Stimulated activated CD8-positive, alpha-beta memory T cell treated with anti-CD3 and anti-CD28 coated beads, Interleukin-7, amount 100 ng/mL, for 48 hours (primary cell): ENCODE results near the gene KRTCAP3.
"Not testable (repeated sequence)": the region's sequence is repeated elsewhere in the genome, so short reads cannot be mapped to it uniquely, and the experiment has no call there.

Experiments
- DNase-seq, 2 donors: peaks; one replicate each; pipeline ENCODE4 v3.0.0-alpha.2; 2020; ENCODE audit warnings: low read depth in 1 of 2; ENCODE audit errors: extremely low read depth in 1 of 2

Gene KRTCAP3

GRCh38 chr2:27441958-27442919 lies at the start of gene KRTCAP3:
Gene KRTCAP3, plus strand, starts transcription at chr2:27442381. Its CDS starts 32 bp downstream, at chr2:27442413.
- no peak for DNase-seq

GRCh38 chr2:27393225-27393624 lies 49.0 kb upstream of the KRTCAP3 start:
- DNase-seq: no peak

DNA sequence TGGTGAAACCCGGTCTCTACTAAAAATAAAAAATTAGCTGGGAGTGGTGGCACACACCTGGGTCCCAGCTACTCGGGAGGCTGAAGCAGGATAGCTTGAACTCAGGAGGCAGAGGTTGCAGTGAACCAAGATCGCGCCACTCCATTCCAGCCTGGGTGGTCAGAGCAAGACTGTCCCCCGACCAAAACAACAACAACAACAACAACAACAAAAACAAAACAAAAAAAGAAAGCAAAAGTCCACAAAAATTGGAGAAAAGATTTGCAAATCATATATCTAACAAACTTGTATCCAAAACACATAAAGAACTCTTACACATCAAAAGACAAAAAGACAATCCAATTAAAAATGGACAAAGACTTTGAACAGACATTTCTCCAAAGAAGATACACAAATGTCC lies 43.2 kb upstream of the KRTCAP3 start:
- no peak for DNase-seq

- DNase-seq: no peak
These were observed 41.6 kb upstream of the KRTCAP3 start for GRCh38 chr2:27400348-27401135.

DNA sequence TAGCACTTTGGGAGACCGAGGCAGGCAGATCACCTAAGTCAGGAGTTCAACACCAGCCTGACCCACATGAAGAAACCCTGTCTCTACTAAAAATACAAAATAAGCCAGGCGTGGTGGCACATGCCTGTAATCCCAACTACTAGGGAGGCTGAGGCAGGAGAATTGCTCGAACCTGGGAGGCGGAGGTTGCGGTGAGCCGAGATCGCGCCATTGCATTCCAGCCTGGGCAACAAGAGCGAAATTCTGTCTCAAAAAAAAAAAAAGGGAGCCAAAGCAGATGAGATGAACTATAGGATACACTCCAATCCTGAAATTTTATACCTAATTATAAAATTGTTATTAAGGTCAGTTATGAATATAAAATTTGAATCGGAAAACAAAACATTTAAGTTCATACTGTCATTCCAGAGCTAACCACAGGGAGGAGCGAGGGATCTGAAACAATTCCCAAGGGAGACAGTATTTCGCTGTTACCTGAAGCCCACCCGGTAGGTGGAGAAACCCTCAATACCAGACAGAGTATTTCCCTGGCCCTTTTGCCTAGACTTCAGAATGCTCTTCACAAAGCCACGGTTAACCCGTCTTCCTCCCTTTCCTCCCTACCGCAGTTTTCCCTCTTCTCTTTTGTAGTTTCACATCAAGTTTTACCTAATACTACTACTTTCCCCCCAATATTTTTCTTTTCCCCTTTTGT lies 34.2 kb upstream of the KRTCAP3 start:
- DNase-seq: no peak

GRCh38 chr2:27408601-27409320 lies 33.4 kb upstream of the KRTCAP3 start:
- DNase-seq: peak in 1 of 2 donors; percentile 16

DNA sequence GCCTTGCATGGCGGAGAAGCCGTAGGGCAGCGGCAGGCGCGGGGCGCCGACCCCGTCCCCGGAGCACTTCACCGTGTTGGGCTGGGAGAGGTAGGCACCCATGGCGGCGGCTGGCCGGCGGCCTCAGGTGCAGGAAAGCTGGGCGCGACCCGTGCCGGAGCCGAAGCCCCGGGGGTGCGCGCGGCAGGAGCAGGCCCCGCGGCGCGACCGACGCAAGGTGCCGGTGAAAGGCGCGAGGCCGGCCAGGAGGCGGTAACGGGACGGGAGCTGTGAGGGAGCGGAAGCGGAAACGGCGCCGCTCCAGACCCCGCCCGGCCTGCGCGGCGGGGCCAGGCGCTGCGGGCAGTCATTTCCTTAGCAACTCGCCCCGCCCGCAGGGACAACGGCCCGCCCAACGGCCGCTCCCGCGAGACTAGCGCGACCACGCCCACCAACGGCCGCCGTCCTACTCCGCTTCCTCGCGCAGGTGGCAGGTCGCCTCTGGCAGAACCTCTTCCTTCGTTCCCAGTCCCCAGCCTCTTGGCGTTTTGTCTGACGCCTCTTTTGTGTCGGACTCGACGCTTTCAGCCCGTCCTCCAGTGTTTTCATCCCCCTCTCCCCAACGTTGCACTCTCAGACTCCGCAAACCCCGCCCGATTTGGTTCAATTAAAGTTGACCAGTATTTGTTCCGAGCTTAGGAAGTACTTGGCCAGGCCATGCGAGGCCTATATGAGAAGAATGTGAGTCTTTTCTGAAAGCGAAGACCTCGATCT lies 32.7 kb upstream of the KRTCAP3 start, which contains the start of gene PPM1G:
TSS of gene PPM1G (minus strand) at position 271 of the 753 bp plus-strand sequence. CDS start at position 102, 169 bp downstream.
- DNase-seq: peak; percentile 93 to 95

DNA sequence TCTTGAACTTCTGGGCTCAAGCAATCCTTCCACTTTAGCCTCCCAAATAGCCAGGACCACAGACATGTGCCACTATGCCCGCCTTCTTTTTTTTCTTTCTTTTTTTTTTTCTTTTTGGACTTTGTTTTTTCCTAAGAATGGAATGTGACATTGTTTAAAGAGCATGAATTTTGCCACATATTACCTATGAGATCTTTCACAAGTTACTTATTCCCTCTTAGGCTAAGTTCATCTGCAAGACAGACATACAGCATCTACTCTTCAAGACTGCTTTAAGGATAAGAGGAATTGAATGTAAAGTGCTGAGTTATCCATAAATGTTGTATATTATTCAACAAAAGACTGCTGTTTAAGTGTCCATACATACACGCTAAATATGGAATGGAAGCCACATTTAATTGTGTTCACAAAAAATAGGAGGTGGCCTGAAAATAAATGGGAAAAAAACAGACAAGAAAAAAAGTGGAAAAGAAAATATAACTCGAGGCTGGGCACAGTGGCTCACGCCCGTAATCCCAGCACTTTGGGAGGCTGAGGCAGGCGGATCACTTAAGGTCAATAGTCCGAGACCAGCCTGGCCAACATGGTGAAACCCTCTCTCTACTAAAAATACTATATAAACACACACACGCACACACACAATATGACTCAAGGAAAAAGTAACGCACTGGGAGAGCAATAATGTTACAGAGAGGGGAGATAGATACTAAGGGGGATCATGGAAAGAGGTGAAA lies 29.6 kb upstream of the KRTCAP3 start:
- DNase-seq: no peak

- no peak for DNase-seq
These were observed 26.0 kb upstream of the KRTCAP3 start for GRCh38 chr2:27416151-27416550.

DNA sequence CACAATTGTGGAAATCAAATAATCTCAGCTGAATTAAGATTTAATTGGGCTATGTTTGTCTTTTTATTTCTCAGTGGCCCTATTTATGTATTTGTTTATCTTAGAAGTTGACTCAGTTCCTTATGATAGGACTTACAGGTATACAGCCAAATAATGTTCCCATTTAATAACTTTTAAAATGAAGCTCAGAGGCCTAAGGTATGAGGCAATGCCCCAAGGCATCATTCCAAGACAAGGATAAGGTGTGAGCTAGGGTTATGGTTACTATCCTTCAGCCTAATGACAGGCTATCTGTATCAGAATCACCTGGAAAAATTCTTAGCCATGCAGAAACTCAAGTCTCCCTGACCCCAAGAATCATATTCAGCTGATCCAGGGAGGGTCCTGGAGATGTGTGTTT lies 21.2 kb upstream of the KRTCAP3 start:
- DNase-seq: no peak

DNA sequence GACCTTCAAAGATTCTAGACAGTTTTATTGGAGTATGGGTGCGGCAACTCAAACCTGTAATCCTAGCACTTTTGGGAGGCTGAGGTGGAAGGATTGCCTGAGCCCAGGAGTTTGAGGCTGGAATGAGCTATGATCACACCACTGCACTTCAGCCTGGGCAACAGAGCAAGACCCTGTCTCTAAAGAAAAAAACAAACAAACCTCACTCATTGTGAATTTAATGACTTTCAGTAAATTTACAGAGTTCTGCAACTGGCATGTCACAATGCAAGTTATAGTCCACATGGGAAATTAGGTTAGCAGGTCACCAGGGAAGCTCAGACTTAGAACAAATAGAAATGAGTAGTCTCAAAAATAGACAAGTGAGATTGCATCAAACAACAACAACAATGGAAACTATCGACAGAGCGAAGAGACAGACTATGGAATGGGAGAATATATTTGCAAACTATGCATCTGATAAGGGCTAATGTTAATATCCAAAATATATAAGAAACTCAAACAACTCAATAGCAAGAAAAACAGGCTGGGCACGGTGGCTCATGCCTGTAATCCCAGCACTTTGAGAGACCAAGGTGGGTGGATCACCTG lies 20.4 kb upstream of the KRTCAP3 start:
- no peak for DNase-seq

- no peak for DNase-seq
These were observed 19.2 kb upstream of the KRTCAP3 start for GRCh38 chr2:27422958-27423357.

GRCh38 chr2:27425039-27425438 lies 17.1 kb upstream of the KRTCAP3 start:
- DNase-seq: not testable (repeated sequence)

DNA sequence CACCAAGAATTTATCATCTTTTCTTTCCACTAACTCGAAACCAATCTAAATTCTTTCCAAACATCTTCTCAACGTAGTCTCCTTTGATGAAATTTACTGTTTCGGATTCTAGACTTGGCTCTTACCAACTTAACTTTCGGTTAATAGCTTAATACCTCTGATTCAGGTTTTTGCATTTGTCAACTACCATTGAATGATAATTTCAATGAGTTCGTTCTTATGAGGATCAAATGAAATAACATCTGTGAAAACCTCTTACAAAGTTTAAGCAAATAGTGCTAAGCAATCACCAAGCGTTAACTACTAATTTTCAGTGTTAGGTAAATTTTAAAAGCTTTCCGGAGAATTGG lies 14.3 kb upstream of the KRTCAP3 start:
- DNase-seq: no peak

- DNase-seq: peak; percentile 82 to 84
These were observed 13.8 kb upstream of the KRTCAP3 start, which contains the start of gene NRBP1 for GRCh38 chr2:27428213-27428977. Gene NRBP1, plus strand, starts transcription at chr2:27428631. Its CDS starts 4,643 bp downstream, at chr2:27433274.

- DNase-seq: peak; percentile 67 to 74
These were observed 13.1 kb upstream of the KRTCAP3 start for GRCh38 chr2:27428978-27429541.

DNA sequence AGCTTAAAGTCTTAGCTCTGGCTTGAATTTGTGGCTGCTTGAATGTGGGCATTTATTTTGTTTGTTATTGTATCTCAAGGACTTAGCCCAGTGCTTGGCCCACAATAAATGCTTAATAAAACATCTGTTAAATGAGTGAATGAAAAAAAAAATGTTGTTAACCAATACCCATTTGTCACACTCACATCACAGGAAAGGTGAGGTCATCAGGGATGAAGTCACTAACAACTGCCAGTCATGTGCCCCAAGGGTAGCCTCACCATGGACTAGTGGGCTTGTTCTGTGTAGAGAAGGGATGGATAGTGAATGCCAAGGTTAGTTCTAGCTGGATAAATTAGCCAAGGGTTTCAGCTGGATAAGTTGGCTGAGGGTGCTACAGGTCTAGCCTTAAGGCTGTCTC lies 10.8 kb upstream of the KRTCAP3 start:
- peak in 1 of 2 donors; percentile 20 for DNase-seq
